Thyroid gland (tissue), 4 donors: Measurements from ENCODE around the gene WBP1L.
A peak's percentile ranks its signal among the peaks of the same experiment; 100 is the strongest.

Experiments
- POLR2A ChIP-seq, 2 donors: fragments of 450-650 bp; IDR thresholded peaks; one replicate each; pipeline ENCODE4 v1.6.1; 2017; ENCODE audit warnings: antibody characterized with exemption in 2 of 2, mild to moderate bottlenecking in 2 of 2, moderate library complexity in 1 of 2
- TF ChIP-seq, protein P1 (sequence below), 6 experiments: fragments of 200-600 bp in 3 of 6; fragments of 450-650 bp in 3 of 6; sonication (generic) in 3 of 6; IDR thresholded peaks; one replicate each; pipeline ENCODE4 v1.5.1; 2016 to 2019; ENCODE audit warnings: antibody characterized with exemption in 6 of 6, mild to moderate bottlenecking in 2 of 6, inconsistent platforms in 1 of 6, moderate library complexity in 1 of 6

DNA sequence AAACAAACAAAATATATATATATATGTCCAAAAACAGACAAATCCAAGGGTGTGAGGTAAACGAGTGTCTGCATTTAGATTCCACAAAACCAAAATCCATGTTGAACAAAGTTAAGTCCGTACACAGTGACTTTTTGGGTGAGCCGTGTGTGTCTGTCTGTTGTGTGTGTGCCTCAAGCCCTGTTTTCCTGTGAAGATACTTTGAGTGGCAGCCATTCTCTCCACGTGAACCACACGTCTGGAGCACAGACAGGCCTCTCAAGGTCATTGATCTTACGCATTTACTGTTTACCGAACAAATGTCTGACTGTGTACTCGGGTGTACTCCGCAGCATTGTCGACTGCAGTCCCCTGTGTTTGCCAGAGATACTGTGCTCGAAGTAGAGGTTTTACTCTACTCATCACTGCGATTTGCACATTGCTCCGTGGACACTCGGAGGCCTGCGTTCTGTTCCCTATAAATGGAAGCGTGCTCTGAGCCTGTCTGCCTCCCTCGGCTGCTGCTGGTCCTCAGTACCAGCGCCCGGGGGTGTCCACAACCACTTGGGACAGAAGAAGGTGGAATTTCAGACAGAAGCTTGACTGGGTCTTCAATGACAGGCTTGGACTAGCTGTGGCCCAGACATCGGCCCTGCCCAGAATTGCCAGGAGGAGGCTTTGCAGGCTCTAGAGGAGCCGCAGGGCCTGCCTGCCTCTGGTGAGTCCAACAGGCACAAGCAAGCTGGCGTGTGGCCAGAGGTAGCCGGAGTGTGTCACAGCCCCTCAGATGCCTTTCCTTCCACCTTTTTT is 71.3 kb downstream of the WBP1L start:
- TF ChIP-seq, protein P1, sequence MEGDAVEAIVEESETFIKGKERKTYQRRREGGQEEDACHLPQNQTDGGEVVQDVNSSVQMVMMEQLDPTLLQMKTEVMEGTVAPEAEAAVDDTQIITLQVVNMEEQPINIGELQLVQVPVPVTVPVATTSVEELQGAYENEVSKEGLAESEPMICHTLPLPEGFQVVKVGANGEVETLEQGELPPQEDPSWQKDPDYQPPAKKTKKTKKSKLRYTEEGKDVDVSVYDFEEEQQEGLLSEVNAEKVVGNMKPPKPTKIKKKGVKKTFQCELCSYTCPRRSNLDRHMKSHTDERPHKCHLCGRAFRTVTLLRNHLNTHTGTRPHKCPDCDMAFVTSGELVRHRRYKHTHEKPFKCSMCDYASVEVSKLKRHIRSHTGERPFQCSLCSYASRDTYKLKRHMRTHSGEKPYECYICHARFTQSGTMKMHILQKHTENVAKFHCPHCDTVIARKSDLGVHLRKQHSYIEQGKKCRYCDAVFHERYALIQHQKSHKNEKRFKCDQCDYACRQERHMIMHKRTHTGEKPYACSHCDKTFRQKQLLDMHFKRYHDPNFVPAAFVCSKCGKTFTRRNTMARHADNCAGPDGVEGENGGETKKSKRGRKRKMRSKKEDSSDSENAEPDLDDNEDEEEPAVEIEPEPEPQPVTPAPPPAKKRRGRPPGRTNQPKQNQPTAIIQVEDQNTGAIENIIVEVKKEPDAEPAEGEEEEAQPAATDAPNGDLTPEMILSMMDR (IDR thresholded peaks at IDR 0.05): no peak
- TF ChIP-seq POLR2A (IDR thresholded peaks at IDR 0.05): peak in 1 of 2 donors; percentile 3
